ENCODE measurements around the gene APOO. TPM values are rescaled to one million over a fixed set of nuclear protein-coding genes. Genes with fewer than 3 reads are reported as not detected.

APOO gene
- total and polyA plus RNA-seq, 4 donors: 5.4 to 18.0 (median 8.8) TPM

DNA sequence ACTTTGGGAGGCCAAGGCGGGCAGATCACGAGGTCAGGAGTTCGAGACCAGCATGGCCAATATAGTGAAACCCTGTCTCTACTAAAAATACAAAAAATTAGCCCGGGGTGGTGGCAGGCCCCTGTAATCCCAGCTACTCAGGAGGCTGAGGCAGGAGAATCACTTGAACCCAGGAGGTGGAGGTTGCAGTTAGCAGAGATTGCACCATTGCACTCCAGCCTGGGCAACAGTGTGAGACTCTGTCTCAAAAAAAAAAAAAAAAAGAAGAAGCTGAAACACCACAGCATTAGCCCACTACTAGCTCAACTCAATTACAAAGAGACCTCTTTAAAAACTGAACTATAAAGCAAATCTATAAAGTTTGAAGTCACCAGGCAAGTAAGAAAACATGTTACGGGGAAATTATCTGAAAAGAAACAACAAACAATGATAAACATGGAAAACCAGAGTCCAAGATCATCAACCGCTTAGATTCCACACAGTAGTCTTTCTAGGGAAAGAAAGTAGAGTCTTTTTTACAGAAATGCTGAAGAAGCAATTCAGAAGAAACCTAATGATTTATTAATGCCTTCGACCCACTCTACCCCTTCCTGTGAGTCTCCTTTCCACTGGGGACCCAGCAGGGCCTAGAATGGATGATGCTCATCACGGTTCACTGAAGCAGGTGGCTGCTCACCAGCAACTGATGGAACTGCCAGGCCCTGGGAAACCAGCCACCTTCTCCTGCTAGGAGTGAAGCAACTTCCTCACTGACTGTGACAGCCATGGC lies 118.2 kb downstream of the APOO start:
- peaks cover 2 to 9% (median 4%) of the 10 kb centered on the region in 4 donors for H3K36me3 ChIP-seq (ENCODE audit: control insufficient read depth in 4 of 4, insufficient read depth in 3 of 4, low read depth in 1 of 4, low read length in 3 of 4)
- no peaks in the 10 kb centered on the region for H3K9me3 ChIP-seq (ENCODE audit: control insufficient read depth in 4 of 4, low read length in 3 of 4)
- H3K9ac ChIP-seq (ENCODE audit: low read depth in 1 of 2, low read length in 2 of 2): no peak overlapping the region
- WGBS: 90% methylated on average over 8 of the region's 8 CpGs
- TF ChIP-seq, protein P1, sequence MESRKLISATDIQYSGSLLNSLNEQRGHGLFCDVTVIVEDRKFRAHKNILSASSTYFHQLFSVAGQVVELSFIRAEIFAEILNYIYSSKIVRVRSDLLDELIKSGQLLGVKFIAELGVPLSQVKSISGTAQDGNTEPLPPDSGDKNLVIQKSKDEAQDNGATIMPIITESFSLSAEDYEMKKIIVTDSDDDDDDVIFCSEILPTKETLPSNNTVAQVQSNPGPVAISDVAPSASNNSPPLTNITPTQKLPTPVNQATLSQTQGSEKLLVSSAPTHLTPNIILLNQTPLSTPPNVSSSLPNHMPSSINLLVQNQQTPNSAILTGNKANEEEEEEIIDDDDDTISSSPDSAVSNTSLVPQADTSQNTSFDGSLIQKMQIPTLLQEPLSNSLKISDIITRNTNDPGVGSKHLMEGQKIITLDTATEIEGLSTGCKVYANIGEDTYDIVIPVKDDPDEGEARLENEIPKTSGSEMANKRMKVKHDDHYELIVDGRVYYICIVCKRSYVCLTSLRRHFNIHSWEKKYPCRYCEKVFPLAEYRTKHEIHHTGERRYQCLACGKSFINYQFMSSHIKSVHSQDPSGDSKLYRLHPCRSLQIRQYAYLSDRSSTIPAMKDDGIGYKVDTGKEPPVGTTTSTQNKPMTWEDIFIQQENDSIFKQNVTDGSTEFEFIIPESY (IDR thresholded peaks at IDR 0.05): no peak
- no peak for TF ChIP-seq HNF4A (conservative IDR thresholded peaks at IDR 0.05)
- TF ChIP-seq, protein P2, sequence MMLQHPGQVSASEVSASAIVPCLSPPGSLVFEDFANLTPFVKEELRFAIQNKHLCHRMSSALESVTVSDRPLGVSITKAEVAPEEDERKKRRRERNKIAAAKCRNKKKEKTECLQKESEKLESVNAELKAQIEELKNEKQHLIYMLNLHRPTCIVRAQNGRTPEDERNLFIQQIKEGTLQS (IDR thresholded peaks at IDR 0.05): no peak
- no peak for TF ChIP-seq JUND (IDR thresholded peaks at IDR 0.05)
- no peak for TF ChIP-seq FOXA2 (IDR thresholded peaks at IDR 0.05)
- peaks cover 0 to 6% (median 3%) of the 10 kb centered on the region in 4 donors for H3K4me1 ChIP-seq (ENCODE audit: control insufficient read depth in 4 of 4, insufficient read depth in 4 of 4, low read length in 3 of 4)
- H3K27me3 ChIP-seq (ENCODE audit: control insufficient read depth in 4 of 4, insufficient read depth in 4 of 4, low read length in 3 of 4): no peaks in the 10 kb centered on the region
- no peak for DNase-seq (ENCODE audit: low spot score)
- no peak overlapping the region for H3K4me3 ChIP-seq (ENCODE audit: low read depth in 1 of 3, low read length in 3 of 3)
- H3K27ac ChIP-seq (ENCODE audit: low read depth in 1 of 2, low read length in 2 of 2): no peak overlapping the region

GRCh38 chrX:23788946-23789345 lies 118.8 kb downstream of the APOO start:
- DNase-seq (ENCODE audit: low spot score): no peak
- Histone ChIP-seq H3K4me3 (ENCODE audit: low read depth in 1 of 3, low read length in 3 of 3) (no peak overlapping the region), H3K27me3 (ENCODE audit: control insufficient read depth in 4 of 4, insufficient read depth in 4 of 4, low read length in 3 of 4) (no peaks in the 10 kb centered on the region), H3K36me3 (ENCODE audit: control insufficient read depth in 4 of 4, insufficient read depth in 3 of 4, low read depth in 1 of 4, low read length in 3 of 4) (peaks cover 2 to 9% (median 4%) of the 10 kb centered on the region in 4 donors), H3K9ac (ENCODE audit: low read depth in 1 of 2, low read length in 2 of 2) (no peak overlapping the region), H3K27ac (ENCODE audit: low read depth in 1 of 2, low read length in 2 of 2) (no peak overlapping the region), H3K4me1 (ENCODE audit: control insufficient read depth in 4 of 4, insufficient read depth in 4 of 4, low read length in 3 of 4) (peaks cover 0 to 6% (median 3%) of the 10 kb centered on the region in 4 donors), H3K9me3 (ENCODE audit: control insufficient read depth in 4 of 4, low read length in 3 of 4) (no peaks in the 10 kb centered on the region)
- no peak for TF ChIP-seq RXRA (IDR thresholded peaks at IDR 0.05)
- no peak for TF ChIP-seq SP1 (IDR thresholded peaks at IDR 0.05)
- no peak for TF ChIP-seq EGR1 (IDR thresholded peaks at IDR 0.05; ENCODE audit: low read depth in 2 of 2)
- no peak for TF ChIP-seq FOXA1 (IDR thresholded peaks at IDR 0.05)
- no peak for TF ChIP-seq GABPA (IDR thresholded peaks at IDR 0.05 in 1 of 2, conservative IDR thresholded peaks at IDR 0.05 in 1 of 2)
- TF ChIP-seq MAX (IDR thresholded peaks at IDR 0.05): no peak
- TF ChIP-seq, protein P3, sequence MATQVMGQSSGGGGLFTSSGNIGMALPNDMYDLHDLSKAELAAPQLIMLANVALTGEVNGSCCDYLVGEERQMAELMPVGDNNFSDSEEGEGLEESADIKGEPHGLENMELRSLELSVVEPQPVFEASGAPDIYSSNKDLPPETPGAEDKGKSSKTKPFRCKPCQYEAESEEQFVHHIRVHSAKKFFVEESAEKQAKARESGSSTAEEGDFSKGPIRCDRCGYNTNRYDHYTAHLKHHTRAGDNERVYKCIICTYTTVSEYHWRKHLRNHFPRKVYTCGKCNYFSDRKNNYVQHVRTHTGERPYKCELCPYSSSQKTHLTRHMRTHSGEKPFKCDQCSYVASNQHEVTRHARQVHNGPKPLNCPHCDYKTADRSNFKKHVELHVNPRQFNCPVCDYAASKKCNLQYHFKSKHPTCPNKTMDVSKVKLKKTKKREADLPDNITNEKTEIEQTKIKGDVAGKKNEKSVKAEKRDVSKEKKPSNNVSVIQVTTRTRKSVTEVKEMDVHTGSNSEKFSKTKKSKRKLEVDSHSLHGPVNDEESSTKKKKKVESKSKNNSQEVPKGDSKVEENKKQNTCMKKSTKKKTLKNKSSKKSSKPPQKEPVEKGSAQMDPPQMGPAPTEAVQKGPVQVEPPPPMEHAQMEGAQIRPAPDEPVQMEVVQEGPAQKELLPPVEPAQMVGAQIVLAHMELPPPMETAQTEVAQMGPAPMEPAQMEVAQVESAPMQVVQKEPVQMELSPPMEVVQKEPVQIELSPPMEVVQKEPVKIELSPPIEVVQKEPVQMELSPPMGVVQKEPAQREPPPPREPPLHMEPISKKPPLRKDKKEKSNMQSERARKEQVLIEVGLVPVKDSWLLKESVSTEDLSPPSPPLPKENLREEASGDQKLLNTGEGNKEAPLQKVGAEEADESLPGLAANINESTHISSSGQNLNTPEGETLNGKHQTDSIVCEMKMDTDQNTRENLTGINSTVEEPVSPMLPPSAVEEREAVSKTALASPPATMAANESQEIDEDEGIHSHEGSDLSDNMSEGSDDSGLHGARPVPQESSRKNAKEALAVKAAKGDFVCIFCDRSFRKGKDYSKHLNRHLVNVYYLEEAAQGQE (IDR thresholded peaks at IDR 0.05): no peak
- no peak for TF ChIP-seq HNF4G (IDR thresholded peaks at IDR 0.05)
- TF ChIP-seq YY1 (IDR thresholded peaks at IDR 0.05): no peak
- TF ChIP-seq, protein P1 (IDR thresholded peaks at IDR 0.05): no peak
- TF ChIP-seq, protein P2 (IDR thresholded peaks at IDR 0.05): no peak
- TF ChIP-seq FOXA2 (IDR thresholded peaks at IDR 0.05): no peak
- TF ChIP-seq JUND (IDR thresholded peaks at IDR 0.05): no peak
- 87% methylated on average over 4 of the region's 4 CpGs for WGBS
